OCI-LY3 (cell line): ENCODE results near the gene PPP2R5C.

Experiments
- H2AFZ ChIP-seq: fragments of 200-600, 300-600 bp; shearing (Covaris generic); 2 replicates; pipeline ENCODE4 v1.6.0; 2014; ENCODE audit warnings: antibody characterized with exemption, low read depth, low read length
- H3K27ac ChIP-seq: fragments of 200-600, 300-600 bp; sonication (generic); 2 replicates; pipeline ENCODE4 v1.5.1; 2014; ENCODE audit warnings: mild to moderate bottlenecking, low read length, moderate library complexity, mixed read lengths
- H3K27me3 ChIP-seq: fragments of 200-600, 300-600 bp; sonication (generic); 2 replicates; pipeline ENCODE4 v1.6.1; 2014; ENCODE audit warnings: low read depth, low read length, mixed read lengths
- H3K36me3 ChIP-seq: fragments of 200-600, 300-600 bp; sonication (generic); replicated peaks from 2 replicates; pipeline ENCODE3; 2014; ENCODE audit warnings: low read depth, low read length, mixed read lengths
- H3K4me1 ChIP-seq: fragments of 300-600, 200-600 bp; sonication (generic); 2 replicates; pipeline ENCODE4 v1.6.1; 2014; ENCODE audit warnings: low read length, mixed read lengths
- H3K4me2 ChIP-seq: fragments of 200-600, 300-600 bp; sonication (generic); 2 replicates; pipeline ENCODE4 v1.6.1; 2014; ENCODE audit warnings: low read length, mixed read lengths
- H3K4me3 ChIP-seq: fragments of 300-600, 200-600 bp; sonication (generic); 2 replicates; pipeline ENCODE4 v1.5.1; 2014; ENCODE audit warnings: antibody characterized with exemption, mild to moderate bottlenecking, low read length, moderate library complexity
- H3K79me2 ChIP-seq: fragments of 300-600, 200-600 bp; shearing (Covaris generic); 2 replicates; pipeline ENCODE4 v1.6.1; 2014; ENCODE audit warnings: mild to moderate bottlenecking, low read length, mixed read lengths
- H3K9ac ChIP-seq: fragments of 300-600, 200-600 bp; shearing (Covaris generic); 2 replicates; pipeline ENCODE4 v1.6.0; 2014; ENCODE audit warnings: mild to moderate bottlenecking, low read length, moderate library complexity
- H3K9me3 ChIP-seq: fragments of 200-600, 300-600 bp; shearing (Covaris generic); 2 replicates; pipeline ENCODE4 v1.6.1; 2014; ENCODE audit warnings: low read length, mixed read lengths; ENCODE audit not compliant: insufficient read depth
- H4K20me1 ChIP-seq: fragments of 200-600, 300-600 bp; sonication (generic); 2 replicates; pipeline ENCODE4 v1.6.1; 2016; ENCODE audit warnings: low read length, mixed read lengths; ENCODE audit not compliant: insufficient read depth
- EZH2phosphoT487 ChIP-seq: fragments of 200-600 bp; shearing (Covaris generic); IDR thresholded peaks from 2 replicates; pipeline ENCODE4 v1.6.1; 2018; ENCODE audit warnings: antibody characterized with exemption, mixed run types, low read depth
- TF ChIP-seq, protein P1 (sequence below): fragments of 200-600, 300-600 bp; sonication (generic); IDR thresholded peaks from 2 replicates; pipeline ENCODE4 v1.5.1; 2014; ENCODE audit warnings: antibody characterized with exemption, low read length, low read depth

The PPP2R5C gene

DNA sequence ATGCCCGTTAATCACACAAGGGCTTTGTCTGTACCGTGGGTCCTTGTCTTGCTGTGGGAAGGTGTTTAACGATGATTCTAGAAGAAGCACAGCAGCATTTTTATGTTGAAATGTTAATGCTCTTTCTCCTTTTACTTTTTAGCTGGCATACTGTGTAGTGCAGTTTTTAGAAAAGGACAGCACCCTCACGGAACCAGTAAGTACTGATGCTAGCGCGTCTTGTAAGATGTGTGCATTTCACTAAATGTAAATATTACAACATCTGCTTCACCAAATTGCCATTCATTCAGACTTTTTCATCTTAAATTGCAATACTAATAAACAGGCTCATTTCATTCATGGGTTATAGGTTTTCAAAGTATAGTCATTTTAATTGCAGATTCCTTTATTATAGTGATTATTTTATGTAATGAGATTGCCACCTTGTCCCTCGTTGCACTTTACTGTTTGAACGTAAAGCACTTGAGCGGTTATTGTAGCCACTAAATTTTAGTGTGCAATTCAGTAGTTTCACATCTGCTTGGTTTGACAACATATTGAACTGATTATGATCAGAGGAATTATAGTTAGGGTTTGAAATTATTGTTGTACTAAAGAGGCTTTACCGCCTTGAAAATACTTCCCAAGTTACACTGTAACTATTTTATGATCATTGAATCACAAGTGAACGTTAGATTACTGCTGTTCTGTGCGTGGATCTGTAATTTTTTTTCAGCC lies 133.0 kb downstream of the PPP2R5C start:
- Histone ChIP-seq H3K27me3 (no peaks in the 10 kb centered on the region), H3K4me1 (peaks cover 15% of the 10 kb centered on the region), H3K36me3 (peaks cover 31% of the 10 kb centered on the region), H2AFZ (no peak overlapping the region), H3K79me2 (no peaks in the 10 kb centered on the region), H3K4me2 (no peak overlapping the region), H3K27ac (no peak overlapping the region), H4K20me1 (no peaks in the 10 kb centered on the region), H3K9ac (no peak overlapping the region), H3K9me3 (no peaks in the 10 kb centered on the region), H3K4me3 (no peak overlapping the region)
- TF ChIP-seq, protein P1, sequence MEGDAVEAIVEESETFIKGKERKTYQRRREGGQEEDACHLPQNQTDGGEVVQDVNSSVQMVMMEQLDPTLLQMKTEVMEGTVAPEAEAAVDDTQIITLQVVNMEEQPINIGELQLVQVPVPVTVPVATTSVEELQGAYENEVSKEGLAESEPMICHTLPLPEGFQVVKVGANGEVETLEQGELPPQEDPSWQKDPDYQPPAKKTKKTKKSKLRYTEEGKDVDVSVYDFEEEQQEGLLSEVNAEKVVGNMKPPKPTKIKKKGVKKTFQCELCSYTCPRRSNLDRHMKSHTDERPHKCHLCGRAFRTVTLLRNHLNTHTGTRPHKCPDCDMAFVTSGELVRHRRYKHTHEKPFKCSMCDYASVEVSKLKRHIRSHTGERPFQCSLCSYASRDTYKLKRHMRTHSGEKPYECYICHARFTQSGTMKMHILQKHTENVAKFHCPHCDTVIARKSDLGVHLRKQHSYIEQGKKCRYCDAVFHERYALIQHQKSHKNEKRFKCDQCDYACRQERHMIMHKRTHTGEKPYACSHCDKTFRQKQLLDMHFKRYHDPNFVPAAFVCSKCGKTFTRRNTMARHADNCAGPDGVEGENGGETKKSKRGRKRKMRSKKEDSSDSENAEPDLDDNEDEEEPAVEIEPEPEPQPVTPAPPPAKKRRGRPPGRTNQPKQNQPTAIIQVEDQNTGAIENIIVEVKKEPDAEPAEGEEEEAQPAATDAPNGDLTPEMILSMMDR: no peak
- TF ChIP-seq EZH2phosphoT487: no peak

DNA sequence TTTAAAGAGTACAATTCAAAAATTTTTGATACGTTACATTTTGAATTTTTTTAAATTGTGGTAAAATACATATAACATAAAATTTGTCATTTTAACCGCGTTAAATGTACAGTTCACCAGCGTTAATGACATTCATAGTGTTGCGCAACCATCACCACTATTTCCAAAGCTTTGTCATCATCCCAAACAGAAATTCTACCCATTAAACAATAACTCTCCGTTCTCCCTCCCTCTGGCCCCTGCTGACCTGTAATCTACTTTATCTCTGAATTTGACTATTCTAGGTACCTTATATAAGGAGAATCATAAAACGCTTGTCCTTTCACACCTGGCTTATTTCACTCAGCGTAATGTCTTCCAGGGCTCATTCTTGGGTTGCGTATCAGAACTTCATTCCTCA lies 133.7 kb downstream of the PPP2R5C start:
- no peak overlapping the region for H3K4me2 ChIP-seq
- H3K4me1 ChIP-seq: peaks cover 15% of the 10 kb centered on the region
- peaks cover 31% of the 10 kb centered on the region for H3K36me3 ChIP-seq
- no peaks in the 10 kb centered on the region for H4K20me1 ChIP-seq
- H3K79me2 ChIP-seq: no peaks in the 10 kb centered on the region
- H3K27ac ChIP-seq: no peak overlapping the region
- TF ChIP-seq, protein P1: no peak
- no peak for TF ChIP-seq EZH2phosphoT487
- H3K4me3 ChIP-seq: no peak overlapping the region
- H3K9ac ChIP-seq: no peak overlapping the region
- no peak overlapping the region for H2AFZ ChIP-seq
- no peaks in the 10 kb centered on the region for H3K27me3 ChIP-seq
- H3K9me3 ChIP-seq: no peaks in the 10 kb centered on the region

DNA sequence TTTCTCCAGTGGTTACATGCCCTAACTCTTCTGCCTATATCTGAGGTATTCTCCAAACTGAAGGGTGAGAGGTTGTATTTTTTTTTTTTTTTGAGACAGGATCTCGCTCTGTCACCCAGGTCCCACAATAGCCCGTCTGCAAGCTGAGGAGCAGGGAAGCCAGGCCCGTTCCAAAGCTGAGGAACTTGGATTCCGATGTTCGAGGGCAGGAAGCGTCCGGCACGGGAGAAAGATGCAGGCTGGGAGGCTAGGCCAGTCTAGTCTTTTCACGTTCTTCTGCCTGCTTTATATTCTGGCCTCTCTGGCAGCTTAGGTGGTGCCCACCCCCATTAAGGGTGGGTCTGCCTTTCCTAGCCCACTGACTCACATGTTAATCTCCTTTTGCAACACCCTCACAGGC lies 135.8 kb downstream of the PPP2R5C start:
- H3K36me3 ChIP-seq: peaks cover 38% of the 10 kb centered on the region
- TF ChIP-seq, protein P1: no peak
- no peak for TF ChIP-seq EZH2phosphoT487

DNA sequence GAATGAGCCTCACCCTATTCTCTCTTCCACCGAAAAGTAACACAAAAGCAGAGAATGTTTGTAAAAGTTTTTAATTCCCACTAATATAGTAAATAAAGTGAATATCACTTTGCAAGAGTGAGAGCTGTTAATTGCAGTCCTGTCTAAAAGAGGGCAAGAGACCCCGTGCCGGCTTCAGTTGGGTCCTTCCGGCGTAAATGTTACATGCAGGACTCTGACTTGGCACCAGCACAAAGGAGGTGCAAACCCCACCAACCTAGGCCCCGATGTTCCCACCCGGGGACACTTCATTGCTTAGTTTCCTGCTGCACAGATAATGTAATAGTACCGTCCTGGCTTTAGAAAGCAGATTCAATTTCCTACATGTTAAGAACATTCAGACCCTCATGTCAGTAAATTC lies 136.9 kb downstream of the PPP2R5C start:
- no peaks in the 10 kb centered on the region for H3K9me3 ChIP-seq

More for the DNA sequence above, 135.8 kb downstream of the PPP2R5C start:
- no peak overlapping the region for H3K9ac ChIP-seq
- H3K79me2 ChIP-seq: no peaks in the 10 kb centered on the region
- no peaks in the 10 kb centered on the region for H4K20me1 ChIP-seq
- H3K9me3 ChIP-seq: no peaks in the 10 kb centered on the region
- no peak overlapping the region for H3K4me3 ChIP-seq
- no peak overlapping the region for H2AFZ ChIP-seq
- H3K27me3 ChIP-seq: no peaks in the 10 kb centered on the region
- no peak overlapping the region for H3K4me2 ChIP-seq
- H3K4me1 ChIP-seq: peaks cover 15% of the 10 kb centered on the region
- H3K27ac ChIP-seq: no peak overlapping the region

More for the DNA sequence above, 136.9 kb downstream of the PPP2R5C start:
- H3K4me3 ChIP-seq: no peak overlapping the region
- no peak overlapping the region for H2AFZ ChIP-seq
- H3K27me3 ChIP-seq: no peaks in the 10 kb centered on the region
- H4K20me1 ChIP-seq: no peaks in the 10 kb centered on the region
- TF ChIP-seq, protein P1: no peak
- TF ChIP-seq EZH2phosphoT487: no peak
- H3K36me3 ChIP-seq: peaks cover 49% of the 10 kb centered on the region
- H3K4me2 ChIP-seq: peak overlapping the region; percentile 56
- peak overlapping the region; percentile 68 for H3K27ac ChIP-seq
- H3K9ac ChIP-seq: 0 out of 2 replicates have a peak overlapping the region, but pooled peaks have one; percentile 17
- no peaks in the 10 kb centered on the region for H3K79me2 ChIP-seq
- peaks cover 15% of the 10 kb centered on the region for H3K4me1 ChIP-seq
